ENCODE results near the gene FSCN2. TPM values are rescaled to one million over a fixed set of nuclear protein-coding genes. Genes with fewer than 3 reads are reported as not detected.

Gene FSCN2
- total and polyA plus RNA-seq, 12 donors, result 0.14 to 1.3 (median 0.45) TPM; not detected in 2

DNA sequence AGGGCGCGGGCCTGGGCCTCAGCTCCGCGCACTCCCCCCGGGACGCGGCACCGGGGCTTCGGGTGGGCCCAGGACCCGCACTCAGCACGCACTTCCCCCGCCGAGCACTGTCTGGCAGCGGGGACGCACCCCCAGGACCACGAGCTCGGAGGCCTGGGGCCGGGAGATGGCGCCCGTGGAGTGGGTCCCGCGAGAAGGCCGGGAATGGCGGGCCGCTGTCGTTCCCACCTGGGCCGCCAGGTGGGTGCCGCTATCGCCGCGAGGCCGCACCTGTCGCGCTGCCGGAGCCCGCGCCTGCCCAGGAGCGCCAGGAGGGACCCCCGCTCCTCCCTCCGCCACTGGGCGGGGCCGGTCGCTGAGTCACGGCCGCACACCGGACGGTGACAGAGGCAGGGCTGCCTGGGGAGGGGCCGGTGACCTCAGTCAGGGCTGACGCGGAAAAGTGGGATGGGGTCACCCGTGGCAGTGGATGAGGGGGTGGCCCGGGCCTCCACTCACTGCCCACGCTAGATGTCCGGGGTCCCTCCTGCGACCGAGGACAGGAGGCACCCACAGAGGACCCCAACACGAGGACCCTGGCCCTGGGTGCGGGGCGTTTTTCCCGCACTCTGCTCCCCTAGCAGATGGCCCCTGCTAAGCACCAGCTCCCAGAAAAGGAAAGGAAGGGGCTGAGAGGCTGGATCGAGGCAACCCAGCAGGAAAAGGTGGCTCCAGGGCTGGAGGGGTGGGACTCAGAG, 8.7 kb upstream of the FSCN2 start:
- intact Hi-C loops (cut with DNase I), result loop anchor here in 1 of 10 donors (5.0 kb wide), 1 partner anchor 33 kb away; the partner anchor contains the start of gene FAAP100
- WGBS, 2 donors, result 7 to 9% methylated on average over 60 to 61 of the region's 61 CpGs
- H3K4me3 ChIP-seq, result peak overlapping the region; percentile 33 to 62 (median 55)
- peaks cover 0 to 31% (median 18%) of the 10 kb centered on the region in 7 donors for H3K27me3 ChIP-seq
- no peaks in the 10 kb centered on the region for H3K36me3 ChIP-seq
- H3K9me3 ChIP-seq, result no peaks in the 10 kb centered on the region
- TF ChIP-seq, protein P1, sequence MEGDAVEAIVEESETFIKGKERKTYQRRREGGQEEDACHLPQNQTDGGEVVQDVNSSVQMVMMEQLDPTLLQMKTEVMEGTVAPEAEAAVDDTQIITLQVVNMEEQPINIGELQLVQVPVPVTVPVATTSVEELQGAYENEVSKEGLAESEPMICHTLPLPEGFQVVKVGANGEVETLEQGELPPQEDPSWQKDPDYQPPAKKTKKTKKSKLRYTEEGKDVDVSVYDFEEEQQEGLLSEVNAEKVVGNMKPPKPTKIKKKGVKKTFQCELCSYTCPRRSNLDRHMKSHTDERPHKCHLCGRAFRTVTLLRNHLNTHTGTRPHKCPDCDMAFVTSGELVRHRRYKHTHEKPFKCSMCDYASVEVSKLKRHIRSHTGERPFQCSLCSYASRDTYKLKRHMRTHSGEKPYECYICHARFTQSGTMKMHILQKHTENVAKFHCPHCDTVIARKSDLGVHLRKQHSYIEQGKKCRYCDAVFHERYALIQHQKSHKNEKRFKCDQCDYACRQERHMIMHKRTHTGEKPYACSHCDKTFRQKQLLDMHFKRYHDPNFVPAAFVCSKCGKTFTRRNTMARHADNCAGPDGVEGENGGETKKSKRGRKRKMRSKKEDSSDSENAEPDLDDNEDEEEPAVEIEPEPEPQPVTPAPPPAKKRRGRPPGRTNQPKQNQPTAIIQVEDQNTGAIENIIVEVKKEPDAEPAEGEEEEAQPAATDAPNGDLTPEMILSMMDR (IDR thresholded peaks at IDR 0.05), result peak in 8 of 9 donors; percentile 9 to 55 (median 44)
- DNase-seq, result peak in 1 of 2 donors; percentile 25
- ATAC-seq, result peak in 2 of 8 donors; percentile 11 to 14
- H3K27ac ChIP-seq, result peak overlapping the region in 6 of 10 donors; percentile 13 to 100 (median 61)
- peaks cover 22 to 58% (median 50%) of the 10 kb centered on the region in 9 donors for H3K4me1 ChIP-seq

- intact Hi-C loops (cut with DNase I), result no loop called here
- Histone ChIP-seq H3K4me1 (peaks cover 22 to 57% (median 50%) of the 10 kb centered on the region in 9 donors), H3K4me3 (peak overlapping the region in 3 of 10 donors; percentile 56 to 62 (median 60)), H3K27ac (no peak overlapping the region), H3K9me3 (no peaks in the 10 kb centered on the region), H3K36me3 (no peaks in the 10 kb centered on the region), H3K27me3 (peaks cover 0 to 37% (median 20%) of the 10 kb centered on the region in 7 donors)
- WGBS, 2 donors, result 65 to 68% methylated on average over 14 of the region's 14 CpGs
- TF ChIP-seq, protein P1 (IDR thresholded peaks at IDR 0.05), result no peak
- DNase-seq (no peak), ATAC-seq (no peak)
Measured at GRCh38 chr17:81520021-81520901, 7.9 kb upstream of the FSCN2 start.

- DNase-seq (peak in 1 of 2 donors; percentile 8), ATAC-seq (no peak)
- H3K36me3 ChIP-seq, result no peaks in the 10 kb centered on the region
- H3K27me3 ChIP-seq, result peaks cover 0 to 61% (median 45%) of the 10 kb centered on the region in 7 donors
- H3K4me1 ChIP-seq, result peaks cover 15 to 34% (median 25%) of the 10 kb centered on the region in 9 donors
- no peak overlapping the region for H3K27ac ChIP-seq
- 68 to 72% methylated on average over 26 of the region's 26 CpGs for WGBS, 2 donors
- H3K9me3 ChIP-seq, result no peaks in the 10 kb centered on the region
- intact Hi-C loops (cut with DNase I), result no loop called here
- H3K4me3 ChIP-seq, result no peak overlapping the region
- TF ChIP-seq, protein P1 (IDR thresholded peaks at IDR 0.05), result peak in 2 of 9 donors; percentile 6 to 21
Measured at GRCh38 chr17:81522491-81523401, 5.4 kb upstream of the FSCN2 start.
